ENCODE data around the gene ELAVL3. TPM values are rescaled to one million over a fixed set of nuclear protein-coding genes. Genes with fewer than 3 reads are reported as not detected.

The ELAVL3 gene
- total and polyA plus RNA-seq, 2 donors (not counting 1 experiment from before 2014, with no cell fraction given) = under 0.01 TPM; not detected in 1

- no peak overlapping the region for H3K27ac ChIP-seq (ENCODE audit: insufficient read depth, low read length)
- H3K36me3 ChIP-seq (ENCODE audit: control insufficient read depth, insufficient read depth, low read length) = no peaks in the 10 kb centered on the region
- no peak overlapping the region for H2AFZ ChIP-seq (ENCODE audit: low read length)
- H3K79me2 ChIP-seq (ENCODE audit: control insufficient read depth, insufficient read depth, low read length) = no peaks in the 10 kb centered on the region
- no peaks in the 10 kb centered on the region for H3K9me3 ChIP-seq (ENCODE audit: control insufficient read depth, insufficient read depth, low read depth, low read length)
- no peaks in the 10 kb centered on the region for H3K4me1 ChIP-seq (ENCODE audit: control insufficient read depth, extremely low read depth, insufficient read depth, low read length)
- no peaks in the 10 kb centered on the region for H3K27me3 ChIP-seq (ENCODE audit: control insufficient read depth, insufficient read depth, low read length)
- DNase-seq (ENCODE audit: low read depth in 2 of 2) = no peak
- TF ChIP-seq EZH2 (IDR thresholded peaks at IDR 0.05; ENCODE audit: low read length, missing control alignments) = no peak
- TF ChIP-seq CTCF (conservative IDR thresholded peaks at IDR 0.05 in 1 of 2, IDR thresholded peaks at IDR 0.05 in 1 of 2; ENCODE audit: low read depth in 1 of 2, low read length in 2 of 2) = peak; percentile 20 to 30
- no peak overlapping the region for H3K9ac ChIP-seq (ENCODE audit: insufficient read depth, low read length)
- no peak overlapping the region for H3K4me2 ChIP-seq (ENCODE audit: extremely low read depth, insufficient read depth, low read length)
- no peak overlapping the region for H3K4me3 ChIP-seq (replicated peaks in 1 of 4; ENCODE audit: control extremely low read depth in 1 of 4, insufficient read depth in 1 of 4, low read depth in 3 of 4, low read length in 4 of 4)
- no peaks in the 10 kb centered on the region for H4K20me1 ChIP-seq (ENCODE audit: control insufficient read depth, extremely low read depth, insufficient read depth, low read length)
Observed at GRCh38 chr19:11405846-11406643, 74.8 kb downstream of the ELAVL3 start.

GRCh38 chr19:11404588-11405222, 76.1 kb downstream of the ELAVL3 start:
- H3K9ac ChIP-seq (ENCODE audit: insufficient read depth, low read length) = no peak overlapping the region
- no peak overlapping the region for H3K27ac ChIP-seq (ENCODE audit: insufficient read depth, low read length)
- H3K4me2 ChIP-seq (ENCODE audit: extremely low read depth, insufficient read depth, low read length) = no peak overlapping the region
- H4K20me1 ChIP-seq (ENCODE audit: control insufficient read depth, extremely low read depth, insufficient read depth, low read length) = no peaks in the 10 kb centered on the region
- no peak overlapping the region for H3K4me3 ChIP-seq (replicated peaks in 1 of 4; ENCODE audit: control extremely low read depth in 1 of 4, insufficient read depth in 1 of 4, low read depth in 3 of 4, low read length in 4 of 4)
- no peak overlapping the region for H2AFZ ChIP-seq (ENCODE audit: low read length)
- H3K4me1 ChIP-seq (ENCODE audit: control insufficient read depth, extremely low read depth, insufficient read depth, low read length) = no peaks in the 10 kb centered on the region
- DNase-seq (ENCODE audit: low read depth in 2 of 2) = no peak
- no peaks in the 10 kb centered on the region for H3K79me2 ChIP-seq (ENCODE audit: control insufficient read depth, insufficient read depth, low read length)
- H3K27me3 ChIP-seq (ENCODE audit: control insufficient read depth, insufficient read depth, low read length) = no peaks in the 10 kb centered on the region
- H3K36me3 ChIP-seq (ENCODE audit: control insufficient read depth, insufficient read depth, low read length) = no peaks in the 10 kb centered on the region
- TF ChIP-seq EZH2 (IDR thresholded peaks at IDR 0.05; ENCODE audit: low read length, missing control alignments) (no peak), CTCF (conservative IDR thresholded peaks at IDR 0.05 in 1 of 2, IDR thresholded peaks at IDR 0.05 in 1 of 2; ENCODE audit: low read depth in 1 of 2, low read length in 2 of 2) (no peak)
- H3K9me3 ChIP-seq (ENCODE audit: control insufficient read depth, insufficient read depth, low read depth, low read length) = no peaks in the 10 kb centered on the region

- Histone ChIP-seq H3K4me3 (replicated peaks in 1 of 4; ENCODE audit: control extremely low read depth in 1 of 4, insufficient read depth in 1 of 4, low read depth in 3 of 4, low read length in 4 of 4) (no peak overlapping the region), H3K27ac (ENCODE audit: insufficient read depth, low read length) (no peak overlapping the region), H3K4me1 (ENCODE audit: control insufficient read depth, extremely low read depth, insufficient read depth, low read length) (no peaks in the 10 kb centered on the region), H3K36me3 (ENCODE audit: control insufficient read depth, insufficient read depth, low read length) (no peaks in the 10 kb centered on the region), H3K27me3 (ENCODE audit: control insufficient read depth, insufficient read depth, low read length) (no peaks in the 10 kb centered on the region), H3K79me2 (ENCODE audit: control insufficient read depth, insufficient read depth, low read length) (no peaks in the 10 kb centered on the region), H3K9ac (ENCODE audit: insufficient read depth, low read length) (no peak overlapping the region), H3K4me2 (ENCODE audit: extremely low read depth, insufficient read depth, low read length) (no peak overlapping the region), H2AFZ (ENCODE audit: low read length) (no peak overlapping the region), H3K9me3 (ENCODE audit: control insufficient read depth, insufficient read depth, low read depth, low read length) (no peaks in the 10 kb centered on the region), H4K20me1 (ENCODE audit: control insufficient read depth, extremely low read depth, insufficient read depth, low read length) (no peaks in the 10 kb centered on the region)
- DNase-seq (ENCODE audit: low read depth in 2 of 2) = no peak
- no peak for TF ChIP-seq EZH2 (IDR thresholded peaks at IDR 0.05; ENCODE audit: low read length, missing control alignments)
- TF ChIP-seq CTCF (conservative IDR thresholded peaks at IDR 0.05 in 1 of 2, IDR thresholded peaks at IDR 0.05 in 1 of 2; ENCODE audit: low read depth in 1 of 2, low read length in 2 of 2) = no peak
Observed at GRCh38 chr19:11401808-11402543, 78.9 kb downstream of the ELAVL3 start.
